Measurements from ENCODE around the gene SYT6. TPM values are rescaled to one million over a fixed set of nuclear protein-coding genes. Genes with fewer than 3 reads are reported as not detected.
A peak's percentile ranks its signal among the peaks of the same experiment; 100 is the strongest.

The SYT6 gene
- total RNA-seq, 1 experiment from 2014 or later = 77.2 TPM

GRCh38 chr1:114079596-114080190, 74.0 kb downstream of the SYT6 start:
- Mint-ChIP-seq H3K4me1 (peaks cover 70 to 85% of the 10 kb centered on the region in 2 experiments), H3K27me3 (ENCODE audit: low read depth) (no peaks in the 10 kb centered on the region; the same call in 1 of the 2 replicates), H3K9me3 (peaks cover 0 to 4% of the 10 kb centered on the region in 2 experiments; a peak in 2 of 5 replicates), H3K36me3 (ENCODE audit: insufficient read depth in 1 of 3, low read depth in 3 of 3) (peaks cover 6 to 12% (median 6%) of the 10 kb centered on the region in 3 experiments), H3K27ac (peak overlapping the region in 2 of 3 experiments; percentile 86 to 90; a peak in 5 of 7 replicates), H3K4me3 (no peak overlapping the region; a peak in 1 of 5 replicates)
- Histone ChIP-seq H3K27me3 (ENCODE audit: insufficient read depth, low read length) (no peaks in the 10 kb centered on the region), H4K5ac (ENCODE audit: insufficient read length, low read depth, low read length) (no peak overlapping the region), H4K20me1 (ENCODE audit: control insufficient read depth, insufficient read depth, insufficient read length) (no peaks in the 10 kb centered on the region), H3K27ac (ENCODE audit: insufficient read length, low read depth, low read length) (no peak overlapping the region), H3K79me1 (ENCODE audit: insufficient read depth, low read depth, low read length, poor library complexity, severe bottlenecking) (no peaks in the 10 kb centered on the region), H3K4me1 (ENCODE audit: insufficient read depth, low read length) (peaks cover 27% of the 10 kb centered on the region; the same call in 1 of the 2 replicates), H3K4me2 (ENCODE audit: insufficient read depth, insufficient read length, low read length) (no peak overlapping the region), H2BK120ac (ENCODE audit: low read depth, low read length, poor library complexity, severe bottlenecking) (no peak overlapping the region), H3K14ac (ENCODE audit: insufficient read depth, low read length) (no peak overlapping the region), H2BK12ac (ENCODE audit: insufficient read length, low read depth, low read length) (no peak overlapping the region), H3K4ac (ENCODE audit: low read depth, low read length) (no peak overlapping the region), H2BK20ac (ENCODE audit: low read depth, low read length, poor library complexity, severe bottlenecking) (no peak overlapping the region), H4K8ac (replicated peaks; ENCODE audit: insufficient read length, low read depth, low read length) (no peak overlapping the region), H4K91ac (ENCODE audit: insufficient read length, low read depth, low read length) (no peak overlapping the region), H3K23ac (ENCODE audit: insufficient read length, low read depth, low read length) (no peak overlapping the region), H2BK5ac (ENCODE audit: insufficient read length, low read length) (no peak overlapping the region), H3T11ph (ENCODE audit: low read length) (no peak overlapping the region), H3K23me2 (ENCODE audit: insufficient read length, low read depth, low read length, poor library complexity, severe bottlenecking) (no peaks in the 10 kb centered on the region), H3K56ac (ENCODE audit: insufficient read length, low read depth, low read length) (no peak overlapping the region), H3K18ac (ENCODE audit: insufficient read length, low read depth, low read length) (no peak overlapping the region), H2AFZ (ENCODE audit: low read length) (no peak overlapping the region), H3K9me3 (ENCODE audit: control insufficient read depth, low read depth, low read length) (no peaks in the 10 kb centered on the region), H3K79me2 (ENCODE audit: insufficient read depth, low read length) (no peaks in the 10 kb centered on the region), H2BK15ac (ENCODE audit: low read depth, low read length) (no peak overlapping the region), H2AK5ac (ENCODE audit: insufficient read length, low read length) (no peak overlapping the region), H3K9ac (ENCODE audit: extremely low read depth, insufficient read length, low read length) (no peak overlapping the region)
- TF ChIP-seq CTCF (conservative IDR thresholded peaks at IDR 0.05) = no peak
- no peak for DNase-seq
- no CpG with 5 or more reads among the region's 5 CpGs for WGBS (ENCODE audit: extremely low coverage, insufficient read length, low lambda C conversion rate)
